Astrocyte of the cerebellum (primary cell): Measurements from ENCODE around the gene SLAIN1.

Experiments
- DNase-seq: peaks from one replicate; pipeline ENCODE4 v3.0.0-alpha.2; 2011; ENCODE audit warnings: low read depth
- H3K4me3 ChIP-seq: 2 replicates; pipeline ENCODE4 v1.5.1; 2011; ENCODE audit warnings: mild to moderate bottlenecking, low read depth, low read length, moderate library complexity
- CTCF ChIP-seq: IDR thresholded peaks from 2 replicates; pipeline ENCODE4 v1.5.1; 2012; ENCODE audit warnings: low read length, low read depth, moderate library complexity, mild to moderate bottlenecking; ENCODE audit errors: missing control alignments
- in situ Hi-C: cut with HindIII; loops from 2 replicates; pipeline ENCODE4 v1.10.0; 2017; ENCODE audit warnings: low sequenced_read_pairs

The SLAIN1 gene

GRCh38 chr13:77714119-77714755 is 16.8 kb downstream of the SLAIN1 start:
- no peak overlapping the region for H3K4me3 ChIP-seq
- no peak for TF ChIP-seq CTCF
- in situ Hi-C loops = no loop called here
- no peak for DNase-seq

DNA sequence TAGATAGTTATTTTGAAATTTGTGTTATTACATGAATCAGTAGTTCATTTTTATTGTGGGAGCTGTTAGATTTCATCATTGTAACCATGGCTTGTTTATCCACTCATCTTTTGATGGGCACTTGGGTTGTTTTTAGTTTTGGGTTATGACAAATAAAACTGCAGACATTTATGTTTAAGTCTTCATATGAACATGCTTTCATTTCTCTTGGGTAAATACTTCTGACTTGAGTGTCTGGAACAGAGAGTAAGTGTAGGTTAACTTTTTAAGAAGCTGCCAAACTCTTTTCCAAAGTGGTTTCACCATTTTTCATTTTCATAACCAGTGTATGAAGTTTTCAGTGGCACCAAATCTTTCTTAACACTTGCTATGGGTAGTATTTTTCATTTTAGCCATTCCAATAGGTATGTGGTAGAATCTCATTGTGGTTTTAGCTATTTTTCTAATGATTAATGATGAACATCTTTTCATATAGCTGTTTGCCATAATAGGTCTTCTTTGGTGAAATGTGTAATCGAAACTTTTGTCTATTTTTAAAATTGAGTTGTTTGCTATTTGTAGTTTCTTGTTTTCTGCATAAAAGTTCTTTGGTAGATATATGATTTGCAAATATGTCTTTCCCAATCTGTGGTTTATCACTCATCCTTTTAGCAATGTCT is 17.9 kb downstream of the SLAIN1 start:
- H3K4me3 ChIP-seq = no peak overlapping the region
- TF ChIP-seq CTCF = no peak
- DNase-seq = no peak
- in situ Hi-C loops = no loop called here

- H3K4me3 ChIP-seq = no peak overlapping the region
- in situ Hi-C loops = no loop called here
- no peak for TF ChIP-seq CTCF
- no peak for DNase-seq
These were observed 19.2 kb downstream of the SLAIN1 start for GRCh38 chr13:77716692-77717091.

DNA sequence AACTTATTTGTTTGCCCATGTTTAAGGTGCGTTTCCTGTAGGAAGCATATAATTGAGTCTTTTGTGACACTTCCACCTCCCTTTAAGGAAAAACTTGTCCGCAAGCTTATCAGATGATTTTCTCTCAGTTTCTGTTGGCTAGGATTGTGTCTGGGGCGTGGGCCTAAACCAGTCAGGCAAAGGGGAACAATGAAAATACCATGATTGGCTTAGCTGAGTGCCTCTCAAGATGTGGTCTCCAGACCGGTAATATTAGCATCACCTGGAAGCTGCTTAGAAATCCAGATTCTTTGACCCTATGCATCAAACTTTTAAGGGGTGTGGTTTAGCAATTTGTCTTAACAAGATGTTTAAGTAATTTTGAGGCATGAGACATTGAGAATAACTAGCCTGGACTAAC is 20.0 kb downstream of the SLAIN1 start:
- H3K4me3 ChIP-seq = no peak overlapping the region
- in situ Hi-C loops = no loop called here
- TF ChIP-seq CTCF = no peak
- no peak for DNase-seq

- no peak overlapping the region for H3K4me3 ChIP-seq
- in situ Hi-C loops = no loop called here
- no peak for TF ChIP-seq CTCF
- no peak for DNase-seq
These were observed 21.6 kb downstream of the SLAIN1 start for GRCh38 chr13:77719128-77719527.

DNA sequence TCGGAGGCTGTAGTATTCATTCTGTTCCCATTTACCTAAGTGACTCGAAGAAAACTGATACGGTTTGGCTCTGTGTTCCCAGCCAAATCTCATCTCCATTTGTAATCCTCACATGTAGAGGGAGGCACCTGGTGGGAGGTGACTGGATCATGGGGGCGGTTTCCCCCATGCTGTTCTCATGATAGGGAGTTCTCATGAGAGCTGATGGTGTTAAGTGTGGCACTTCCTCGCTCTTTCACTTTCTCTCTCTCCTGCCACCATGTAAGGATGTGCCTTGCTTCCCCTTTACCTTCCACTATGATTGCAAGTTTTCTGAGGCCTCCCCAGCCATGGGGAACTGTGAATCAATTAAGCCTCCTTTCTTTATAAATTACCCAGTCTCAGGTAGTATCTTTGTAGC is 23.5 kb downstream of the SLAIN1 start:
- TF ChIP-seq CTCF = no peak
- in situ Hi-C loops = no loop called here
- no peak overlapping the region for H3K4me3 ChIP-seq
- no peak for DNase-seq
